ENCODE data around the gene CA7. TPM values are rescaled to one million over a fixed set of nuclear protein-coding genes. Genes with fewer than 3 reads are reported as not detected.

Gene CA7
- total and polyA plus RNA-seq, 10 donors: not detected

- H3K4me1 ChIP-seq: peaks cover 3 to 43% (median 26%) of the 10 kb centered on the region in 6 donors
- H3K36me3 ChIP-seq: peaks cover 0 to 27% (median 18%) of the 10 kb centered on the region in 6 donors
- no peak for TF ChIP-seq POLR2AphosphoS5 (IDR thresholded peaks at IDR 0.05)
- TF ChIP-seq POLR2A (IDR thresholded peaks at IDR 0.05): no peak
- no peak for TF ChIP-seq CTCF (IDR thresholded peaks at IDR 0.05 in 8 of 11, conservative IDR thresholded peaks at IDR 0.05 in 3 of 11)
- no peaks in the 10 kb centered on the region for H3K9me3 ChIP-seq
- no peaks in the 10 kb centered on the region for H3K27me3 ChIP-seq (replicated peaks in 1 of 7)
- H3K27ac ChIP-seq: no peak overlapping the region
- intact Hi-C loops (cut with DNase I; ENCODE audit: low total_unique reads): no loop called here
- no peak for DNase-seq
- WGBS, 5 donors: 83 to 90% (median 88%) methylated on average over 2 of the region's 2 CpGs
- H3K4me3 ChIP-seq: peak overlapping the region in 3 of 8 donors; percentile 88 to 99 (median 95)
These were observed 37.3 kb downstream of the CA7 start for GRCh38 chr16:66881560-66881959.

GRCh38 chr16:66881964-66882508 lies 37.8 kb downstream of the CA7 start:
- no peak overlapping the region for H3K27ac ChIP-seq
- peaks cover 0 to 32% (median 18%) of the 10 kb centered on the region in 6 donors for H3K36me3 ChIP-seq
- peaks cover 3 to 43% (median 26%) of the 10 kb centered on the region in 6 donors for H3K4me1 ChIP-seq
- TF ChIP-seq POLR2A (IDR thresholded peaks at IDR 0.05): no peak
- TF ChIP-seq CTCF (IDR thresholded peaks at IDR 0.05 in 8 of 11, conservative IDR thresholded peaks at IDR 0.05 in 3 of 11): no peak
- no peak for TF ChIP-seq POLR2AphosphoS5 (IDR thresholded peaks at IDR 0.05)
- no peaks in the 10 kb centered on the region for H3K9me3 ChIP-seq
- no peak for DNase-seq
- WGBS, 5 donors: 89 to 94% (median 94%) methylated on average over 8 of the region's 8 CpGs
- intact Hi-C loops (cut with DNase I; ENCODE audit: low total_unique reads): no loop called here
- H3K4me3 ChIP-seq: no peak overlapping the region
- no peaks in the 10 kb centered on the region for H3K27me3 ChIP-seq (replicated peaks in 1 of 7)

- Histone ChIP-seq H3K27ac (no peak overlapping the region), H3K4me1 (peaks cover 3 to 43% (median 25%) of the 10 kb centered on the region in 6 donors), H3K9me3 (no peaks in the 10 kb centered on the region), H3K4me3 (no peak overlapping the region), H3K27me3 (replicated peaks in 1 of 7) (no peaks in the 10 kb centered on the region), H3K36me3 (peaks cover 0 to 37% (median 18%) of the 10 kb centered on the region in 6 donors)
- WGBS, 5 donors: 94 to 100% (median 98%) methylated on average over 3 of the region's 3 CpGs
- no peak for DNase-seq
- no peak for TF ChIP-seq POLR2AphosphoS5 (IDR thresholded peaks at IDR 0.05)
- TF ChIP-seq POLR2A (IDR thresholded peaks at IDR 0.05): no peak
- TF ChIP-seq CTCF (IDR thresholded peaks at IDR 0.05 in 8 of 11, conservative IDR thresholded peaks at IDR 0.05 in 3 of 11): no peak
- intact Hi-C loops (cut with DNase I; ENCODE audit: low total_unique reads): no loop called here
These were observed 38.5 kb downstream of the CA7 start for GRCh38 chr16:66882702-66883101.

GRCh38 chr16:66885491-66885890 lies 41.3 kb downstream of the CA7 start:
- Histone ChIP-seq H3K4me3 (no peak overlapping the region), H3K27ac (no peak overlapping the region), H3K36me3 (peaks cover 0 to 42% (median 18%) of the 10 kb centered on the region in 6 donors), H3K4me1 (peaks cover 0 to 23% (median 14%) of the 10 kb centered on the region in 6 donors), H3K27me3 (replicated peaks in 1 of 7) (no peaks in the 10 kb centered on the region), H3K9me3 (no peaks in the 10 kb centered on the region)
- DNase-seq: no peak
- WGBS, 5 donors: 91 to 96% (median 92%) methylated on average over 12 of the region's 12 CpGs
- intact Hi-C loops (cut with DNase I; ENCODE audit: low total_unique reads): no loop called here
- TF ChIP-seq POLR2A (IDR thresholded peaks at IDR 0.05) (no peak), POLR2AphosphoS5 (IDR thresholded peaks at IDR 0.05) (no peak), CTCF (IDR thresholded peaks at IDR 0.05 in 8 of 11, conservative IDR thresholded peaks at IDR 0.05 in 3 of 11) (no peak)
